Islet of Langerhans (tissue), 1 donor: ENCODE data around the gene RAD51D.
A peak's percentile ranks its signal among the peaks of the same experiment; 100 is the strongest.
"Not testable (repeated sequence)": the region's sequence is repeated elsewhere in the genome, so short reads cannot be mapped to it uniquely, and the experiment has no call there.

ENCODE experiments used
- FAIRE-seq: peaks from one replicate; lab custom pipeline; 2011; peaks lifted over from hg19 to GRCh38; lab: Jason Lieb, UNC

The RAD51D gene

DNA sequence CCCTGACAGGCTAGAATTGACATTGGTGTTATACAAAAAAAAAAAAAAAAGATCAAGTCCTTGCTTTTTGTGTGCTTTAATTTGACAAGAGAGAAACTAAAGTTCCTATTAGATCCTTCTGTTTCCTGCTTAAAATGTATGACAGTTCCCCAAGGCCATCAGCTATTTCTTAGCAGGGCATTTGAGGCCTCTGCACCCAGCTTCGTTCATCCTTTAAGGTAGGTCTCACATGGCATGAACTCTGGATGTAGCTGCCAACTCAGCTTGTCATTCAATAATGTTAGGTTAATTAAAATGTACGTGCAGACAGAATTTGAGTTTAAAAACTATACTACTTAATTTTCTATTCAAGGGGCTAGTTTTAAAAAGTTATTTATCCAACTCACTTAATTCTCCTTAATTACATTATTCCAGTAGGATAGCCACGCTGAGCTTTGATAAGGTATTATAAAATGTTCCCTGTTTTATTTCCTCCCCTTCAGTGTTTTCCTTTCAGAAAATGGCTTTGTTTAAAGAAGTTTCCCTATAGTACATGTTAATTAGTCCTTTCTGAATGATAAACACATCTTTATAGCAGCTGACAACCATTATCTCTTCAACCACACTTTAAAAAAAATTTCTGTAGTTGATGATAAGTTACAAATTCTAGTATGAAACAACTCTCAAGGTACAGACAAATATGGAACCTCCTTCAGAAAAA lies 55.0 kb downstream of the RAD51D start:
- no peak for FAIRE-seq

DNA sequence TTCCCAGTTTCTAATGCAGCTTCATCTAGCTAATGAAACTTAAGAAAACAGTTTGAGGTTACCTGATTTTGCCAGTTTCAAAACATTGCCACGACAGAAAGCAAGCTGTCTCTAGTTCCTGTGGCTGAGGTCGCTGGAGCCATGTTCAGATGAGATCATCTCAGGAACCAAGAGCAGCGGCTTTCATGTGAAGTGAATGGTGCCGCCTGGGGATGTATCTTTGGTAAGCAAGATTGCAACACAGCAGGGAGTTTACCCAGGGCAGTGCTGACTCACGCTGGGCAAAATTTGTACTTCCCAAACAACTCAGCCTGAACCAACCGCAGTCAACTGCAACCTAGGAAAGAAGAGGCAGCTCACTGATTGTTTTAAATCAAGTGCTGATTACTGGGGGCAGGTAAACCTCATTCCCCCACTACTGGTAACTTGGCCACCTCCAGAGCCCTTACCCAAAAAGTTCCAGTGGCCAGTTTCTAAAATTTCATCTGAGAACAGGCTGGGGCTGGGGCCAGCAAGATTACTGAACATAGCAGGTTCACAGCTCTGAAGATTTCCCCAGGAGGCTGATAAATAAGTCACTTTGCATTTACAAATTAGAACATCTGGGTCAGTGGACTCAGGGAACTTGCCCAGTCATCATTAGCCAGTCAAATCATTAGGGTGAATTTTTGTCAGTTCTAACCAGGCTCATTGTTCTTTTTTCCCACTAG lies 56.0 kb downstream of the RAD51D start, which contains the start of gene RFFL:
RFFL (minus strand) TSS at position 194 of the 710 bp plus-strand sequence. CDS start 37,154 bp downstream, outside the sequence.
- peak; percentile 72 for FAIRE-seq

GRCh38 chr17:35062308-35062707 lies 57.4 kb downstream of the RAD51D start:
- no peak for FAIRE-seq

DNA sequence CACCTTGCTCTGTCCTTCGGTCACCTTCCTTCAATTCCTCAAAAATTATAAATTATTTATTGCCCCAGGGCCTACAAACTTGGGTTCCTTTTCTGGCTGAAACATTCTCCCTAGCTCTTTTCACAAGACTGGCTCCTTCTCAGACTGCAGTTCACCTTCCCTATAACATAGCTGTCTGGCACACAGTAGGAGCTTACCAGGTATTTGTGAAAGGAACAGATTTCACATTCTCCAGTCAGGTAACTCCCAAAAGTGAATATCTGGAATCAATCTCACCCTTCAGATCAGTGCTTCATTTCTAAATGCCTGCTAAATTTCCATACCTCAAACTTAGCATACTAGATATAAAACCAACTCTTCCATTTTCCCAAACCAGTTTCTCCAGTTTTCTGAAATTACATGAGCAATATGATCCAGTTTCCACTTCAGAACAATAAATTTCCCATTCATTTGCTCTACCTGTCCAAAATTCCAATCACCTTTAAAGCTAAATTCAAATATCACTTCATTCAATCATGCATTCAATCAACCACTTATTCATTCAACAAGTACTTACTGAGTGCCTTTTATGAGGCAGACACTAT lies 62.2 kb downstream of the RAD51D start:
- no peak for FAIRE-seq

GRCh38 chr17:35056013-35056412 lies 63.6 kb downstream of the RAD51D start:
- no peak for FAIRE-seq

GRCh38 chr17:35053204-35053603 lies 66.5 kb downstream of the RAD51D start:
- FAIRE-seq: no peak

GRCh38 chr17:35052780-35053179 lies 66.9 kb downstream of the RAD51D start:
- no peak for FAIRE-seq

DNA sequence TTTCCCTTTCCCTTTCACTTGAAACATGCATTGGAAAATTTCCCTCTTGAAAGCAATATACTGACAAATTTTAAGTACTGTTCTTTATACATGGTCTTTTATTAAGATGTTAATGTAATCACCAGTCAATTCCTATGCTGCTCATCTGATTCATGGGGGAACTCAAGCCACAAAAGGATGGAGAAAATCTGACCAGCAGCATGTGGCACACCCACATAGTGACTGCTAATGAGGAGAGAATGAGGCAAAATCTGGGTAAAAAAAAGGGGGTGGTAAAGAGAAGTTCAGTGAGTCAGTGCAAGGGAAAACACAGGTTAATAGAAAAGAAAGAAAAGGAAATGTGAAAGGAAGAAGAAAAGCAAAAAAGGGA lies 67.4 kb downstream of the RAD51D start:
- no peak for FAIRE-seq

GRCh38 chr17:35051579-35052240 lies 68.0 kb downstream of the RAD51D start:
- no peak for FAIRE-seq

GRCh38 chr17:35051183-35051578 lies 68.5 kb downstream of the RAD51D start:
- no peak for FAIRE-seq

GRCh38 chr17:35050170-35050569 lies 69.5 kb downstream of the RAD51D start:
- no peak for FAIRE-seq

- FAIRE-seq: no peak
Measured at GRCh38 chr17:35048685-35049379, 70.8 kb downstream of the RAD51D start.

DNA sequence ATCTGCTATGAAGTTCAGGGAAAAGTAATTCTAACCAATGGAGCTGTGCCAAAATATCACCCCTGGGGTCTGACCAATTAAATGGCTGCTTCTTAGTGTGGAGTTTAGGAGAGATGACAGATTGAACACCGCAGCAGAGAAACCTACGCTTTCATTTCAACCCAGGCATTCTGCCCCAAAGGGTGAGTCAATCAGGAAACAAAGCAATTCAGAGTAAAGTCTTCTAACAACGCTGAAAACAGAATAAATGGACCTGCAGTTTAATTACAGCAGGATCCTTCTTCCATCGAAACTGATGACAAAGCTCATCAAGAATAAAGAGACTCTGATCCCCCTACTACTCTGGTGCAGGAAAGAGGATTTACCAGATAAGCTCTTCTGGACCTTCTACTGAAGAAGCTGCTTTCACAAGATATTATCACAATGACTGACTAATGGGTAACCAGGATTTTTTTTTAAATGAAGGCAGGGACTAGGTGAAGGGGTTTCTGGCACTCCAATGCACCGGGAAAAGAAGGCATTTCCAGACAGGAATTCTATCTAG lies 72.8 kb downstream of the RAD51D start:
- FAIRE-seq: no peak

GRCh38 chr17:35046245-35046644 lies 73.4 kb downstream of the RAD51D start:
- FAIRE-seq: no peak

DNA sequence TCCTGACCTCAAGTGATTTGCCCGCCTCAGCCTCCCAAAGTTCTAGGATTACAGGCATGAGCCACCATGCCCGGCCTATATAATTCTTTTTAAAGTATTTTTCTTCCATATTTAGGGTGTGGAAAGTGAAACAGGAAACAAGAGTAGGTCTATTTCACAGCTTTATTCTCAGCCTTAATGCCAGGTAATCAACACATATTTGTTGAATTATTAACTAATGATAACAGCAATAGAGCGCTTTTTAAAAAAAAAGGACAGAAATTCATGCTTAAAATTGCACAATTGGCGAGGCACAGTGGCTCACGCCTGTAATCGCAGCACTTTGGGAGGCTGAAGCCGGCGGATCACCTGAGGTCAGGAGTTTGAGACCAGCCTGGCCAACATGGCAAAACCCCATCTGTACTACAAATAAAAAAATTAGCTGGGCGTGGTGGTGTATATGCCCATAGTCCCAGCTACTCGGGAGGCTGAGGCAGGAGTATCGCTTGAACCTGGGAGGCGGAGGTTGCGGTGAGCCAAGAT lies 74.1 kb downstream of the RAD51D start:
- FAIRE-seq: not testable (repeated sequence)

- no peak for FAIRE-seq
Measured at GRCh38 chr17:35044181-35044580, 75.5 kb downstream of the RAD51D start.
